HUES6 (cell line): ENCODE results near the gene FABP3.

ENCODE experiments used
- H3K27ac ChIP-seq: 2 replicates; pipeline ENCODE4 v1.7.0; 2013; ENCODE audit warnings: low read depth, mild to moderate bottlenecking, low read length, inconsistent platforms
- H3K27me3 ChIP-seq: 2 replicates; pipeline ENCODE4 v1.6.1; 2013; ENCODE audit warnings: low read length; ENCODE audit not compliant: control insufficient read depth, insufficient read depth
- H3K36me3 ChIP-seq: 2 replicates; pipeline ENCODE4 v1.6.1; 2013; ENCODE audit warnings: low read length; ENCODE audit not compliant: control insufficient read depth, insufficient read depth
- H3K4me1 ChIP-seq: 2 replicates; pipeline ENCODE4 v1.6.1; 2013; ENCODE audit warnings: low read length; ENCODE audit not compliant: control insufficient read depth, insufficient read depth
- H3K4me3 ChIP-seq: 2 replicates; pipeline ENCODE4 v1.5.1; 2013; ENCODE audit warnings: low read depth, low read length
- H3K9ac ChIP-seq: one replicate; pipeline ENCODE4 v1.6.1; 2013; ENCODE audit warnings: mild to moderate bottlenecking, low read length
- H3K9me3 ChIP-seq: 2 replicates; pipeline ENCODE4 v1.6.1; 2013; ENCODE audit warnings: low read depth, low read length; ENCODE audit not compliant: control insufficient read depth, insufficient read depth

FABP3 gene

GRCh38 chr1:31373056-31373896, at the start of gene FABP3:
Gene FABP3, minus strand, starts transcription at chr1:31373076. Its CDS starts 62 bp downstream, at chr1:31373014.
- H3K4me1 ChIP-seq: peaks cover 37% of the 10 kb centered on the region
- peak within 1 kb of the TSS; percentile 83 for H3K9ac ChIP-seq

GRCh38 chr1:31421371-31422040, 48.6 kb upstream of the FABP3 start:
- 0 out of 2 replicates have a peak, but pooled peaks cover 7% of the 10 kb centered on the region for H3K36me3 ChIP-seq
- no peaks in the 10 kb centered on the region for H3K9me3 ChIP-seq
- H3K9ac ChIP-seq: no peak overlapping the region
- peaks cover 5% of the 10 kb centered on the region; the same call in 1 of the 2 replicates for H3K4me1 ChIP-seq
- H3K27ac ChIP-seq: no peak overlapping the region
- no peaks in the 10 kb centered on the region for H3K27me3 ChIP-seq
- H3K4me3 ChIP-seq: no peak overlapping the region

More at GRCh38 chr1:31373056-31373896, at the start of gene FABP3:
- Histone ChIP-seq H3K27me3 (no peaks in the 10 kb centered on the region), H3K9me3 (no peaks in the 10 kb centered on the region), H3K4me3 (peak within 1 kb of the TSS; percentile 60), H3K27ac (peak within 1 kb of the TSS; percentile 81; the same call in 1 of the 2 replicates), H3K36me3 (no peaks in the 10 kb centered on the region)

- Histone ChIP-seq H3K36me3 (0 out of 2 replicates have a peak, but pooled peaks cover 3% of the 10 kb centered on the region), H3K4me1 (peaks cover 10% of the 10 kb centered on the region; the same call in 1 of the 2 replicates), H3K4me3 (no peak overlapping the region), H3K27me3 (no peaks in the 10 kb centered on the region), H3K27ac (no peak overlapping the region), H3K9ac (no peak overlapping the region), H3K9me3 (no peaks in the 10 kb centered on the region)
These were observed 47.8 kb upstream of the FABP3 start for GRCh38 chr1:31420716-31421115.

DNA sequence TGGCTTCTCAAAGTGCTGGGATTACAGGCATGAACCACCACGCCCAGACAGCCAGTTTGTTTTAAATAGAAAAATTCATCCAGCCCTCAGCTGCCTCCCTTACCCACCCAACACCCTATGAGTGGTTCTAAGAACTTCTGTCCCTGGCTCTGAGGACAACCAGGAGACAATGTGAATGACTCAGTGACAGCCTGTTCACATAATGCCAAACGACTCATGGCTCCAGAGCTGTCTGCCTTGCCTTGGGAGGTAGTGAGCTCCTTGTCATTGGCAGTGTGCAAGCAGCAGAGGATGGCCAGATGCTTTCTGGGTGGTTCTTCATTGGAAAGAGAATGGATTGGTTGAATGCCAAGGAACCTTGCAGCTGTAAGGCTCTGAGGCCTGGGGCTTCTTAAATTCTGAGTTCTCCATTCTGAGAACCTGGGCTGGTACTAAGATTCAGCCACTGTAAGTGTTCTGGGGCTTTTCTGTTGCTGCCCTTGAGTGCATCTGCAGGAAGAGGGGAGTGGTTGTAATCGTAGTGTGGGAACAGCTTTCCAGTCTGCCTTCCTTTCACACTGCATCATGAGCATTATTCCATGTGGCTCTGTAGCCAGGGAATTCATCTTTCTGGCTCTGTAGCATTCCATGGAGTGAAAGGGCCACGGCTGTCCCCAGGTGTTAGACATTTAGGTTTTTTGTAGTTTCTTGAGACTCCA, 45.9 kb upstream of the FABP3 start:
- Histone ChIP-seq H3K9me3 (no peaks in the 10 kb centered on the region), H3K4me3 (no peak overlapping the region), H3K27ac (no peak overlapping the region), H3K27me3 (peaks cover under 1% of the 10 kb centered on the region; the same call in 1 of the 2 replicates), H3K9ac (no peak overlapping the region), H3K36me3 (no peaks in the 10 kb centered on the region), H3K4me1 (peaks cover 20% of the 10 kb centered on the region)

- Histone ChIP-seq H3K36me3 (no peaks in the 10 kb centered on the region), H3K27me3 (peaks cover 12% of the 10 kb centered on the region), H3K9me3 (no peaks in the 10 kb centered on the region), H3K9ac (no peak overlapping the region), H3K27ac (no peak overlapping the region), H3K4me1 (peaks cover 20% of the 10 kb centered on the region), H3K4me3 (no peak overlapping the region)
These were observed 44.3 kb upstream of the FABP3 start for GRCh38 chr1:31417148-31417547.

GRCh38 chr1:31416101-31416736, 43.3 kb upstream of the FABP3 start:
- no peak overlapping the region for H3K9ac ChIP-seq
- H3K27me3 ChIP-seq: peaks cover 21% of the 10 kb centered on the region
- H3K9me3 ChIP-seq: no peaks in the 10 kb centered on the region
- no peaks in the 10 kb centered on the region for H3K36me3 ChIP-seq
- no peak overlapping the region for H3K4me3 ChIP-seq
- no peak overlapping the region for H3K27ac ChIP-seq
- H3K4me1 ChIP-seq: peaks cover 19% of the 10 kb centered on the region

DNA sequence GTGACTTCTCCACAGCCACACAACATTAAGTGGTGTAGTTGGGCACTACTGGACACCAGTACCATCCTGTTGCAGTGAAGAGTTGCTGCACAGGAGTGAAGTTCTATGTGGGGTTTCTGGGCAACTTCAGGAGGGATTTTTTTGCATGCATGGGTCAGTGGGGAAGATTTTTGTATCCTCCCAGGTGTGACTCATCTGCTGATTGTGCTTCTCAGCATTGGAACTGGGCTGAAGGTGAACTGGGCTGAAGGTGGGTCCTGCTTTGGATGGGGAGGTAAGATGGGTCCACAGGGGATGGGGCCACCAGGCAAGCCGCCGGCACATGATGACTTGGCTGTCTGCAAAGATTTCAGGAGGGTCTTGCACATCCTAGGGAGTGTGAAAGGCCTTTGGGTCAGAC, 42.8 kb upstream of the FABP3 start:
- Histone ChIP-seq H3K4me3 (no peak overlapping the region), H3K9me3 (no peaks in the 10 kb centered on the region), H3K9ac (no peak overlapping the region), H3K27me3 (peaks cover 27% of the 10 kb centered on the region), H3K4me1 (peaks cover 15% of the 10 kb centered on the region), H3K27ac (no peak overlapping the region), H3K36me3 (no peaks in the 10 kb centered on the region)

DNA sequence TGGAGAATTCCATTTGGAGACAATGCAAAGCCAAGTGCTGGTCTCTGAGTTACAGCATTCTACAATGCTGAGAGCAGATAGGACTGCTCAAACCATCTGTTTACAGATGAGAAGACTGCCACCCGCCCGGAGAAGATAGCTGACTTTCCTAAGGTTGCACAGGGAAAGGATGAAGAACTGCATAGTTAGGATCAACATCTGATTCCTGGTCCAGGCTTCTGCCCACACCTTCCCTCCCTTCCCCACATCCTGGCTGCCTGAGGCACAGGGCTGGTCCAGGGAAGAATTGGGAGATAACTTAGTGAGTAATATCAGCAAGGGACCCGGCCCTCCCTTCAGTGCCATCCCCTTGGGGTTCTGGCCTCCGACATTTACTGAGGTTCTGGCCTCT, 42.1 kb upstream of the FABP3 start:
- no peaks in the 10 kb centered on the region for H3K36me3 ChIP-seq
- peak overlapping the region; percentile 90 for H3K4me3 ChIP-seq
- peaks cover 33% of the 10 kb centered on the region for H3K27me3 ChIP-seq
- peaks cover 15% of the 10 kb centered on the region for H3K4me1 ChIP-seq
- H3K9me3 ChIP-seq: no peaks in the 10 kb centered on the region
- H3K27ac ChIP-seq: no peak overlapping the region
- H3K9ac ChIP-seq: peak overlapping the region; percentile 67

DNA sequence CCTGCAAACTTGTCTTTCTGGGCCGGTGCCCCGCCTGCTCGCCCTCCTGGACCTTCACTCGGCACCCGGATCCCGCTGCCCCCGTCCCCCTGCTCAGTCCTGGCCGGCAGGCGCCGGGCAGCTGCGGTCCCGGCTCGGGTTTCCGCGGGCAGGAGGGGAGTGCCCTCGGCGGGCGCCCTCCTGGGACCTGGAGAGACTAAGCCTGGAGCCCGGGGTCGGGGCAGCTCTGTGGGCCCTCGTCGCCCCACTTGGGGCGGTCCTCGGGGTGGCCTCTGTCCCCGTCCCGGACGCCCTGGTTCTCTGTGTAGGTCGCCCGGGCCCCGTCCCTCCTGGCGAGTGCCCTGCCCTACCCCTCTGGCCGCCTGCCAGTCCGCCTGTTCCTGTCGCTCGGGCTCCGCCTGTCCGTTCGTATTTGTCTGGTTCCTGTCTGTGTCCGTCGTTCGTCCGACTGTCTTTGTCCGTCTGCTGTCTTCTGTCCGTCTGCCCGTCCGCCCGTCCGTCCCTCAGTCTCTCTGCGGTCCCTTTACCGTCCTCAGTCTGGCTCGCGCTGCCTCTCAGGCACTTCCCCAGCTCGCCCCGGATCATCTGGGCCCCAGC, 40.6 kb upstream of the FABP3 start:
- Histone ChIP-seq H3K4me3 (peak overlapping the region; percentile 90), H3K4me1 (peaks cover 15% of the 10 kb centered on the region), H3K27me3 (peaks cover 33% of the 10 kb centered on the region), H3K36me3 (no peaks in the 10 kb centered on the region), H3K9ac (peak overlapping the region; percentile 67), H3K27ac (no peak overlapping the region), H3K9me3 (no peaks in the 10 kb centered on the region)

DNA sequence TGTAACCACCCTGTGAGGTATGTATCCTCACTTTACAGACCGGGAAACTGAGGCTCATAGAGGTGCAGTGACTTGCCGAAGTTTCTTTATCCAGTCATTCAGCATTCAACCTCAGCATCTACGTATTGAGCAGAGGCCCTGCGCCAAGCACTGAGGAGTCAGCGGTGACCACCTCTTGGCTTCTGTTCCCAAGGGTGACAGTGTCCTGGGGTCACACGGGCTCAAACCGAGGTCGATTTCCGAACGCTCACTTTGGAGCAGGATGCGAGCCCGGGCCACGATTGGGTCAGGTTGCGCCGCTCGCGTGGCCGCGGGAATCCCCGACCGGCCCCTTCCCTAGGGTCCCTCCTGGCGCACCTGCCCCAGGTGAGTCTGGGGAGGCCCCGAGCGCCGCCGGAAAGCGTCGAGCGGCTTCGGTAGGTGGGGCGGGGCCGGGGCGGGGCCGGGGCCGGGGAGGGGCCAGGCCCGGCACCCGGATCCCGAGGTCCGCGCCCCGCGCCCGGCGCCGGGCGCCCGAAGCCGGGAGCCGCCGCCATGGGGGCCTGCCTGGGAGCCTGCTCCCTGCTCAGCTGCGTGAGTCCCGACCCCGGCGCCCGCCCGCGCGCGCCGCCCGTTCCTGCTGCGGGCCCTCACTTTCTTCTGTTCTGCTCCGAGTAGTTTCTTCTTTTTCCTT, 40.0 kb upstream of the FABP3 start, which contains the start of gene SERINC2:
SERINC2 (plus strand) TSS at position 482 of the 673 bp plus-strand sequence; CDS start at position 535, 53 bp downstream.
- Histone ChIP-seq H3K27ac (no peak within 1 kb of the TSS), H3K9ac (peak within 1 kb of the TSS; percentile 67), H3K27me3 (peaks cover 33% of the 10 kb centered on the region)

More for the DNA sequence above, 40.0 kb upstream of the FABP3 start, which contains the start of gene SERINC2:
- Histone ChIP-seq H3K9me3 (no peaks in the 10 kb centered on the region), H3K36me3 (no peaks in the 10 kb centered on the region), H3K4me3 (peak within 1 kb of the TSS; percentile 90), H3K4me1 (peaks cover 15% of the 10 kb centered on the region)
